ENCODE data around the gene THAP10. TPM values are rescaled to one million over a fixed set of nuclear protein-coding genes. Genes with fewer than 3 reads are reported as not detected.

The THAP10 gene
- total RNA-seq, 4 donors from 2014 or later = 3.9 to 5.4 (median 4.9) TPM

- WGBS, 2 donors = 93 to 95% methylated on average over 6 of the region's 6 CpGs
- Histone ChIP-seq H3K36me3 (no peaks in the 10 kb centered on the region), H3K9me3 (no peaks in the 10 kb centered on the region), H3K4me1 (peaks cover 15 to 29% of the 10 kb centered on the region in 2 donors), H3K4me3 (replicated peaks in 1 of 3) (no peak overlapping the region), H3K27ac (peak overlapping the region in 2 of 3 donors; percentile 44 to 89), H3K27me3 (no peaks in the 10 kb centered on the region)
- no peak for TF ChIP-seq POLR2A (IDR thresholded peaks at IDR 0.05)
- TF ChIP-seq, protein P1, sequence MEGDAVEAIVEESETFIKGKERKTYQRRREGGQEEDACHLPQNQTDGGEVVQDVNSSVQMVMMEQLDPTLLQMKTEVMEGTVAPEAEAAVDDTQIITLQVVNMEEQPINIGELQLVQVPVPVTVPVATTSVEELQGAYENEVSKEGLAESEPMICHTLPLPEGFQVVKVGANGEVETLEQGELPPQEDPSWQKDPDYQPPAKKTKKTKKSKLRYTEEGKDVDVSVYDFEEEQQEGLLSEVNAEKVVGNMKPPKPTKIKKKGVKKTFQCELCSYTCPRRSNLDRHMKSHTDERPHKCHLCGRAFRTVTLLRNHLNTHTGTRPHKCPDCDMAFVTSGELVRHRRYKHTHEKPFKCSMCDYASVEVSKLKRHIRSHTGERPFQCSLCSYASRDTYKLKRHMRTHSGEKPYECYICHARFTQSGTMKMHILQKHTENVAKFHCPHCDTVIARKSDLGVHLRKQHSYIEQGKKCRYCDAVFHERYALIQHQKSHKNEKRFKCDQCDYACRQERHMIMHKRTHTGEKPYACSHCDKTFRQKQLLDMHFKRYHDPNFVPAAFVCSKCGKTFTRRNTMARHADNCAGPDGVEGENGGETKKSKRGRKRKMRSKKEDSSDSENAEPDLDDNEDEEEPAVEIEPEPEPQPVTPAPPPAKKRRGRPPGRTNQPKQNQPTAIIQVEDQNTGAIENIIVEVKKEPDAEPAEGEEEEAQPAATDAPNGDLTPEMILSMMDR (IDR thresholded peaks at IDR 0.05) = no peak
- DNase-seq = no peak
- intact Hi-C loops (cut with DNase I) = no loop called here
These were observed 40.3 kb downstream of the THAP10 start for GRCh38 chr15:70851889-70852288.

DNA sequence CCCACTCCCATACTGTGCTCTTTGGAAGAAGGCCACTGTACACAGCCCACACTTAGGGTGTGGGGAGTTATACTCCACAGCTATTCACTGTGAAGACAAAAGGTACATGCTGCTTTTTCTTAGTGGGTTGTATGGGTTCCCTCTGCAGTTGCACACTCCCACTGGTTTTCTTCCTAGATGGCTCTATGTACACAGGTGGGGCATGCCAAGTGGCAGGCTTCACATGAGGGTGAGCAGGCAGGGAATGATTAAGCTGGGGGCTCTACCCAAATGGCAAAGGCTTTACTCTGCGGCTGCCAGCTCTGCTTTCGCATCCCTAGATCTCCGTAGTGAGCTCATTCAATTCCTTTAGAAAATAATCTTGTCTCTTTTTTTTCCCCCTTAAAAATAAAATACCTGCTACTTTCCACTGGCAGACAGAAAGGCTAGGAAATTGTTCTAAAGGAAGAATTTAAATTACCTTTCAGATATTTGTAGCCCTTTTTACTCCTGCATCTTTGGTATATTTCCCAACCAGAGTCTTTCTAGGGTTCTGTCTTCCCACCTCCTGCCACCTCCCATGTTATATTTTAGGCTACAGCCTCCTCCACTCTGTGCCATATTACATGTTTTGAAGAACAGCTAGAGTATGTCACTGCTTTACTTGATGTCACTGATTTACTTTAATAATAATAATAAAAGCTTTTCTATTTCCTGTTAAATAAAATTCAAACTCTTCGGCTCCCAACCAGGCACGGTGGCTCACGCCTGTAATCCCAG lies 46.5 kb downstream of the THAP10 start:
- Histone ChIP-seq H3K36me3 (no peaks in the 10 kb centered on the region), H3K27me3 (no peaks in the 10 kb centered on the region), H3K4me1 (no peaks in the 10 kb centered on the region), H3K4me3 (replicated peaks in 1 of 3) (no peak overlapping the region), H3K9me3 (no peaks in the 10 kb centered on the region), H3K27ac (no peak overlapping the region)
- no peak for DNase-seq
- no peak for TF ChIP-seq POLR2A (IDR thresholded peaks at IDR 0.05)
- TF ChIP-seq, protein P1 (IDR thresholded peaks at IDR 0.05) = no peak
- 95 to 96% methylated on average over 6 of the region's 6 CpGs for WGBS, 2 donors
- intact Hi-C loops (cut with DNase I) = no loop called here

DNA sequence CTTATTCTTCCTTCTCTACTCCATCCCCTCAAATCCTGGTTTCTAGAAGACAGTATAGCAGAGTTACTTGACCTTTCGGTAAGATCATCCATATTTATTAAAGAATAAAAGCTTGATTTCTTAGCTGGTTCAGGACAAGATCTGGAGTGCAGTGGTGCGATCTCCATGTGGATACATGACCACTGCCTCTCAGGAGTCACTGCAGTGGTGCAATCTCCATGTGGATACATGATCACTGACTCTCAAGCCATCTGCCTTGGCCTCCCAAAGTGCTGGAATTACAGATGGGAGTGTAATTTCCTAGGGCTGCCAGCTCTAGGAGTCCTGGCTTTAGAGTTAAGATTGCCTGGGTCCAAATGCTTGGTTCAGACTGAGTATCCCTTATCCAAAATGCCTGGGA lies 54.8 kb downstream of the THAP10 start:
- 96% methylated on average over 2 of the region's 2 CpGs for WGBS, 2 donors
- TF ChIP-seq, protein P1 (IDR thresholded peaks at IDR 0.05) = no peak
- TF ChIP-seq POLR2A (IDR thresholded peaks at IDR 0.05) = no peak
- no peak overlapping the region for H3K4me3 ChIP-seq (replicated peaks in 1 of 3)
- peaks cover 4 to 8% of the 10 kb centered on the region in 2 donors for H3K36me3 ChIP-seq
- peaks cover 4 to 27% of the 10 kb centered on the region in 2 donors for H3K4me1 ChIP-seq
- no peaks in the 10 kb centered on the region for H3K9me3 ChIP-seq
- H3K27me3 ChIP-seq = no peaks in the 10 kb centered on the region
- intact Hi-C loops (cut with DNase I) = no loop called here
- peak overlapping the region in 2 of 3 donors; percentile 19 to 55 for H3K27ac ChIP-seq
- no peak for DNase-seq

GRCh38 chr15:70835841-70836240 lies 56.4 kb downstream of the THAP10 start:
- peaks cover 15 to 18% of the 10 kb centered on the region in 2 donors for H3K36me3 ChIP-seq
- no peaks in the 10 kb centered on the region for H3K27me3 ChIP-seq
- TF ChIP-seq, protein P1 (IDR thresholded peaks at IDR 0.05) = no peak
- TF ChIP-seq POLR2A (IDR thresholded peaks at IDR 0.05) = no peak
- WGBS, 2 donors = 79 to 80% methylated on average over 3 of the region's 3 CpGs
- H3K4me3 ChIP-seq (replicated peaks in 1 of 3) = no peak overlapping the region
- no peaks in the 10 kb centered on the region for H3K9me3 ChIP-seq
- intact Hi-C loops (cut with DNase I) = no loop called here
- peaks cover 4 to 27% of the 10 kb centered on the region in 2 donors for H3K4me1 ChIP-seq
- H3K27ac ChIP-seq = peak overlapping the region in 2 of 3 donors; percentile 34 to 56
- DNase-seq = no peak

DNA sequence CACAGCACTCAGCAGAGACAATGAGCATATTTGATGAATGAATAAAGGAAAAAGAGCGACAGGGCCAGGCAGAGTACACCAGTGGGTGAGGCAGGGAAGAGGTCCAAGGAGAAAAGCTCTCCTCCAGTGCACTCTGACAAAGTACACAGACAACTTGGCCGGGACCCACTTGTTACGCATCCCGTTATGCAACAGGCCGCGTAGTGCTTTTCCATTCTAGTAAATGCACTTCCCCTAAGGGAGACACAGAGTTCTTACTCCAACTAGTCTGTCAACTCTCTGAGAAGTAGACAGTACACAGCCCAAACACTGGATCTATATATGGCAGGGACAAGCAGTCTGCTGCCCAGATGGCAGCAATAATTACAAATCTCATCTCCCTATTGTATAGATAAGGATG lies 56.8 kb downstream of the THAP10 start:
- Histone ChIP-seq H3K4me1 (peaks cover 4 to 27% of the 10 kb centered on the region in 2 donors), H3K4me3 (replicated peaks in 1 of 3) (no peak overlapping the region), H3K27me3 (no peaks in the 10 kb centered on the region), H3K27ac (peak overlapping the region in 2 of 3 donors; percentile 34 to 56), H3K36me3 (peaks cover 15 to 18% of the 10 kb centered on the region in 2 donors), H3K9me3 (no peaks in the 10 kb centered on the region)
- intact Hi-C loops (cut with DNase I) = no loop called here
- DNase-seq = peak; percentile 37 to 53
- TF ChIP-seq, protein P1 (IDR thresholded peaks at IDR 0.05) = no peak
- no peak for TF ChIP-seq POLR2A (IDR thresholded peaks at IDR 0.05)
- 83 to 88% methylated on average over 6 of the region's 6 CpGs for WGBS, 2 donors

Measured in thyroid gland (tissue), 4 donors.